PC-3 (cell line): ENCODE results near the gene PSMG3. TPM values are rescaled to one million over a fixed set of nuclear protein-coding genes. Genes with fewer than 3 reads are reported as not detected.
A peak's percentile ranks its signal among the peaks of the same experiment; 100 is the strongest.

ENCODE experiments used
- ATAC-seq: fragments of 200-7000 bp; cut with Tn5 transposase; 2 replicates; pipeline ENCODE4 v1.9.1; 2020; ENCODE audit warnings: mild to moderate bottlenecking, moderate library complexity
- BruUV-seq: library from RNA; stranded (reverse); fragments of 400-500 nt; replicated peaks from 2 replicates; lab custom pipeline; 2021; lab: Mats Ljungman, UMichigan
- CTCF ChIA-PET: fragments of 300-600 bp; sonication (Branson Sonifier 250); formaldehyde crosslinking; loops from one replicate; lab custom pipeline; 2022; ENCODE audit warnings: antibody characterized with exemption; lab: Charles Lee
- POLR2A ChIA-PET: fragments of 300-600 bp; sonication (Branson Sonifier 250); formaldehyde crosslinking; loops from one replicate; lab custom pipeline; 2022; ENCODE audit warnings: antibody characterized with exemption; ENCODE audit not compliant: unreplicated experiment; lab: Charles Lee
- DNase-seq: peaks from one replicate; pipeline ENCODE4 v3.0.0-alpha.2; 2015
- H2AFZ ChIP-seq: fragments of 300-600 bp; sonication (generic); 2 replicates; pipeline ENCODE4 v1.6.0; 2016; ENCODE audit warnings: antibody characterized with exemption, low read length
- H3F3A ChIP-seq: fragments of 300-600 bp; sonication (generic); one replicate; pipeline ENCODE4 v1.6.0; 2017; ENCODE audit warnings: antibody characterized with exemption, low read length, control low read depth, mild to moderate bottlenecking; ENCODE audit not compliant: unreplicated experiment
- H3K27ac ChIP-seq: fragments of 300-600 bp; sonication (generic); 2 replicates; pipeline ENCODE4 v1.5.1; 2016; ENCODE audit warnings: mild to moderate bottlenecking, low read length
- H3K27me3 ChIP-seq: fragments of 300-600 bp; sonication (generic); 2 replicates; pipeline ENCODE4 v1.6.1; 2016; ENCODE audit warnings: low read length, mixed read lengths
- H3K36me3 ChIP-seq: fragments of 300-600 bp; sonication (generic); 2 replicates; pipeline ENCODE4 v1.6.1; 2016; ENCODE audit warnings: low read depth, mixed run types, low read length, mixed read lengths
- H3K4me1 ChIP-seq: fragments of 300-600 bp; sonication (generic); 2 replicates; pipeline ENCODE4 v1.5.1; 2016; ENCODE audit warnings: low read length; ENCODE audit not compliant: insufficient read depth
- H3K4me2 ChIP-seq: fragments of 300-600 bp; sonication (generic); 2 replicates; pipeline ENCODE4 v1.6.0; 2016; ENCODE audit warnings: low read length
- H3K4me3 ChIP-seq: fragments of 300-600 bp; sonication (generic); 2 replicates; pipeline ENCODE4 v1.5.1; 2016; ENCODE audit warnings: mild to moderate bottlenecking, low read length, mixed read lengths
- H3K79me2 ChIP-seq: fragments of 300-600 bp; sonication (generic); 2 replicates; pipeline ENCODE4 v1.6.1; 2017; ENCODE audit warnings: low read length, mixed read lengths
- H3K9ac ChIP-seq: fragments of 300-600 bp; sonication (generic); 2 replicates; pipeline ENCODE4 v1.6.0; 2016; ENCODE audit warnings: mild to moderate bottlenecking, low read length
- H3K9me2 ChIP-seq: fragments of 300-600 bp; sonication (generic); replicated peaks from 2 replicates; pipeline ENCODE4 v1.6.1; 2016; ENCODE audit warnings: mixed run types, low read length, mixed read lengths
- H3K9me3 ChIP-seq: fragments of 300-600 bp; sonication (generic); 2 replicates; pipeline ENCODE4 v1.6.1; 2016; ENCODE audit warnings: low read length, mixed read lengths
- H4K20me1 ChIP-seq: fragments of 300-600 bp; sonication (generic); 2 replicates; pipeline ENCODE4 v1.6.1; 2016; ENCODE audit warnings: low read length, mixed read lengths
- CTCF ChIP-seq: fragments of 300-600 bp; sonication (generic); conservative IDR thresholded peaks from 2 replicates; pipeline ENCODE4 v1.5.1; 2017; ENCODE audit warnings: antibody characterized with exemption, low read depth, mild to moderate bottlenecking, low read length
- EZH2 ChIP-seq: fragments of 300-600 bp; sonication (generic); IDR thresholded peaks from one replicate; pipeline ENCODE4 v1.6.1; 2017; ENCODE audit warnings: antibody characterized with exemption, mild to moderate bottlenecking, low read length; ENCODE audit not compliant: unreplicated experiment
- EZH2phosphoT487 ChIP-seq: fragments of 300-600 bp; sonication (generic); IDR thresholded peaks from 2 replicates; pipeline ENCODE4 v1.6.1; 2018; ENCODE audit warnings: mild to moderate bottlenecking, antibody characterized with exemption, low read length, borderline replicate concordance
- intact Hi-C: fragments of 100-400 bp; cut with micrococcal nuclease; formaldehyde crosslinking; loops from 2 replicates; pipeline ENCODE4 v1.9.0; 2023
- total RNA-seq: library from RNA; depleted of rRNA; stranded (reverse); fragments of >200 nt; gene quantifications from 2 replicates; pipeline ENCODE4 v1.2.3, GENCODE V29; 2014

The PSMG3 gene
- total RNA-seq, 1 experiment from 2014 or later, result 133 TPM

- Histone ChIP-seq H3K9ac (peak overlapping the region; percentile 100), H3F3A (peaks cover 5% of the 10 kb centered on the region), H4K20me1 (no peaks in the 10 kb centered on the region), H3K27me3 (no peaks in the 10 kb centered on the region), H3K4me2 (peak overlapping the region; percentile 90), H2AFZ (no peak overlapping the region), H3K27ac (peak overlapping the region; percentile 99), H3K4me1 (peaks cover 46% of the 10 kb centered on the region), H3K79me2 (peaks cover 31% of the 10 kb centered on the region), H3K4me3 (peak overlapping the region; percentile 75), H3K9me2 (no peaks in the 10 kb centered on the region), H3K36me3 (peaks cover 5% of the 10 kb centered on the region; the same call in 1 of the 2 replicates), H3K9me3 (no peaks in the 10 kb centered on the region)
- intact Hi-C loops, result loop anchor here (1.0 kb wide), 3 partner anchors 12 to 64 kb away; partner anchors contain the start of genes INTS1 and TMEM184A
- TSS peak; percentile 28 for BruUV-seq
- TF ChIP-seq EZH2phosphoT487 (peak; percentile 49; the same call in 1 of the 2 replicates), EZH2 (no peak)
- CTCF ChIA-PET, result no interaction called here
- ATAC-seq (peak; percentile 49), DNase-seq (peak; percentile 84)
- POLR2A ChIA-PET, result interaction anchor here (0.6 to 0.7 kb wide), 2 partner anchors 31 to 593 kb away, joined by 3 read pairs; partner anchors contain the start of gene COX19
These were observed 1.8 kb downstream of the PSMG3 start for GRCh38 chr7:1567896-1568510.

- peaks cover 46% of the 10 kb centered on the region for H3K4me1 ChIP-seq
- H3K79me2 ChIP-seq, result peaks cover 31% of the 10 kb centered on the region
- no peaks in the 10 kb centered on the region for H3K9me2 ChIP-seq
- ATAC-seq (peak; percentile 69), DNase-seq (peak; percentile 90)
- no peaks in the 10 kb centered on the region for H4K20me1 ChIP-seq
- no peaks in the 10 kb centered on the region for H3K27me3 ChIP-seq
- H2AFZ ChIP-seq, result no peak overlapping the region
- TSS peak; percentile 2 for BruUV-seq
- peaks cover 5% of the 10 kb centered on the region for H3F3A ChIP-seq
- H3K27ac ChIP-seq, result peak overlapping the region; percentile 99
- TF ChIP-seq CTCF (no peak), EZH2 (no peak), EZH2phosphoT487 (no peak; the same call in none of the 2 replicates)
- intact Hi-C loops, result loop anchor here (1.0 kb wide), 3 partner anchors 11 to 63 kb away; partner anchors contain the start of genes INTS1 and TMEM184A
- H3K4me2 ChIP-seq, result peak overlapping the region; percentile 90
- peak overlapping the region; percentile 100 for H3K9ac ChIP-seq
- ChIA-PET POLR2A (interaction anchor here (0.6 kb wide), 1 partner anchor 592 kb away, joined by 3 read pairs; the partner anchor contains the start of gene COX19), CTCF (interaction anchor here (1.0 kb wide), 1 partner anchor 11 kb away, joined by 3 read pairs; no protein-coding TSS in a partner anchor)
- H3K9me3 ChIP-seq, result no peaks in the 10 kb centered on the region
- H3K4me3 ChIP-seq, result peak overlapping the region; percentile 75
- H3K36me3 ChIP-seq, result peaks cover 5% of the 10 kb centered on the region; the same call in 1 of the 2 replicates
These were observed 2.6 kb downstream of the PSMG3 start for GRCh38 chr7:1567049-1567771.

GRCh38 chr7:1566687-1567048 lies 3.2 kb downstream of the PSMG3 start:
- peaks cover 46% of the 10 kb centered on the region for H3K4me1 ChIP-seq
- no peak overlapping the region for H2AFZ ChIP-seq
- POLR2A ChIA-PET, result no interaction called here
- peaks cover 31% of the 10 kb centered on the region for H3K79me2 ChIP-seq
- CTCF ChIA-PET, result interaction anchor here (1.0 kb wide), 1 partner anchor 10 kb away, joined by 3 read pairs; no protein-coding TSS in a partner anchor
- TF ChIP-seq EZH2 (no peak), CTCF (no peak), EZH2phosphoT487 (no peak)
- no peaks in the 10 kb centered on the region for H3K9me2 ChIP-seq
- peak overlapping the region; percentile 99 for H3K27ac ChIP-seq
- H3K4me2 ChIP-seq, result peak overlapping the region; percentile 90
- no peaks in the 10 kb centered on the region for H3K27me3 ChIP-seq
- ATAC-seq (no peak), DNase-seq (no peak)
- H3K4me3 ChIP-seq, result peak overlapping the region; percentile 75
- H3K9ac ChIP-seq, result peak overlapping the region; percentile 100
- H3K9me3 ChIP-seq, result no peaks in the 10 kb centered on the region
- H4K20me1 ChIP-seq, result no peaks in the 10 kb centered on the region
- no TSS peak for BruUV-seq
- peaks cover 5% of the 10 kb centered on the region; the same call in 1 of the 2 replicates for H3K36me3 ChIP-seq
- intact Hi-C loops, result loop anchor here (1.0 kb wide), 3 partner anchors 10 to 62 kb away; partner anchors contain the start of genes INTS1 and TMEM184A
- peaks cover 5% of the 10 kb centered on the region for H3F3A ChIP-seq
